ENCODE measurements around the gene WDR27. TPM values are rescaled to one million over a fixed set of nuclear protein-coding genes. Genes with fewer than 3 reads are reported as not detected.

WDR27 gene
- total RNA-seq, 3 donors from 2014 or later (not counting 1 experiment from before 2014, with no cell fraction given) = 12.7 to 31.0 (median 25.3) TPM

DNA sequence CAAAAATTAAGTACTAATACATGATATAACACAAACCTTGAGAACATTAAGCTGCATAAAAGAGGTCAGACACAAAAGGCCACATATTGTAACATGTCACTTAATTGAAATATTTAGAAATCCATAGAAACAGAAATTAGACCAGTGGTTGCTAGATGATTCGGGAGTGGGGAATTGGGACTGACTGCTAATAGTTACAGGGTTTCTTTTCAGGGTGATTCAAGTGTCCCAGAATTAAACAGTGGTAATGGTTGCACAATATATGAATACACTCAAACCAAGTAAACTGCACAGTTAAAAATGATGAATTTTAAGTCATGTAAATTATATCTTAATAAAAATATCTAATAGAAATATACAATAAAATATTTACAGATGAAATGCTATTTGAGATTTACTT is 174.5 kb downstream of the WDR27 start:
- Mint-ChIP-seq H3K9me3 (no peaks in the 10 kb centered on the region), H3K4me1 (peaks cover 10 to 11% of the 10 kb centered on the region in 2 donors), H3K27ac (no peak overlapping the region), H3K4me3 (no peak overlapping the region), H3K36me3 (no peaks in the 10 kb centered on the region), H3K27me3 (ENCODE audit: low read depth in 2 of 2) (no peaks in the 10 kb centered on the region)
- TF ChIP-seq, protein P1, sequence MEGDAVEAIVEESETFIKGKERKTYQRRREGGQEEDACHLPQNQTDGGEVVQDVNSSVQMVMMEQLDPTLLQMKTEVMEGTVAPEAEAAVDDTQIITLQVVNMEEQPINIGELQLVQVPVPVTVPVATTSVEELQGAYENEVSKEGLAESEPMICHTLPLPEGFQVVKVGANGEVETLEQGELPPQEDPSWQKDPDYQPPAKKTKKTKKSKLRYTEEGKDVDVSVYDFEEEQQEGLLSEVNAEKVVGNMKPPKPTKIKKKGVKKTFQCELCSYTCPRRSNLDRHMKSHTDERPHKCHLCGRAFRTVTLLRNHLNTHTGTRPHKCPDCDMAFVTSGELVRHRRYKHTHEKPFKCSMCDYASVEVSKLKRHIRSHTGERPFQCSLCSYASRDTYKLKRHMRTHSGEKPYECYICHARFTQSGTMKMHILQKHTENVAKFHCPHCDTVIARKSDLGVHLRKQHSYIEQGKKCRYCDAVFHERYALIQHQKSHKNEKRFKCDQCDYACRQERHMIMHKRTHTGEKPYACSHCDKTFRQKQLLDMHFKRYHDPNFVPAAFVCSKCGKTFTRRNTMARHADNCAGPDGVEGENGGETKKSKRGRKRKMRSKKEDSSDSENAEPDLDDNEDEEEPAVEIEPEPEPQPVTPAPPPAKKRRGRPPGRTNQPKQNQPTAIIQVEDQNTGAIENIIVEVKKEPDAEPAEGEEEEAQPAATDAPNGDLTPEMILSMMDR (IDR thresholded peaks at IDR 0.05) = no peak
- DNase-seq (no peak), ATAC-seq (no peak)
- no CpG with 5 or more reads among the region's 1 CpG for WGBS (ENCODE audit: insufficient coverage)
- Histone ChIP-seq H3K9me3 (ENCODE audit: control insufficient read depth, insufficient read depth, low read length) (no peaks in the 10 kb centered on the region), H3K27me3 (ENCODE audit: control insufficient read depth, insufficient read depth, low read length) (no peaks in the 10 kb centered on the region), H3K4me1 (ENCODE audit: control insufficient read depth, insufficient read depth, low read length) (no peaks in the 10 kb centered on the region), H3K4me3 (ENCODE audit: low read length) (no peak overlapping the region), H3K27ac (ENCODE audit: low read length) (no peak overlapping the region), H3K36me3 (ENCODE audit: control insufficient read depth, insufficient read depth, low read length) (no peaks in the 10 kb centered on the region)
- intact Hi-C loops (cut with micrococcal nuclease) = no loop called here

DNA sequence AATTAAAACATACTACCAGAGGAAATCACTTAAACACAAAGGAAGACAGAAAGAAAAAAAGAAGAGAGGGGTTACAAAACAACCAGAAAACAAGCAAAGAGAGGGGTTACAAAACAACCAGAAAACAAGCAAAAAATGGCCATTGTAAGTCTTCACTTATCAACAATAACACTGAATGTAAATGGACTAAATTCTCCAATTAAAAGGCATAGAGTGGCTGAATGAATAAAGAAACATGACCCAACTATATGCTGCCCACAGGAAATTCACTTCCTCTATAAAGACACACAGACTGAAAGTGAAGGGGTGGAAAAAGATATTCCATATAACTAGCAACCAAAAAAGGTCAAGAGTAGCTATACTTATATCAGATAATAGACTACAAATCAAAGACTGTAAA is 180.0 kb downstream of the WDR27 start:
- TF ChIP-seq, protein P1 (IDR thresholded peaks at IDR 0.05) = no peak
- H3K4me1 ChIP-seq (ENCODE audit: control insufficient read depth, insufficient read depth, low read length) = no peaks in the 10 kb centered on the region
- no peaks in the 10 kb centered on the region for H3K27me3 ChIP-seq (ENCODE audit: control insufficient read depth, insufficient read depth, low read length)
- H3K4me3 ChIP-seq (ENCODE audit: low read length) = no peak overlapping the region
- H3K4me1 Mint-ChIP-seq = no peaks in the 10 kb centered on the region
- intact Hi-C loops (cut with micrococcal nuclease) = no loop called here
- H3K36me3 Mint-ChIP-seq = peaks cover 20% of the 10 kb centered on the region
- H3K27me3 Mint-ChIP-seq (ENCODE audit: low read depth in 2 of 2) = no peaks in the 10 kb centered on the region
- ATAC-seq (no peak), DNase-seq (no peak)
- H3K9me3 ChIP-seq (ENCODE audit: control insufficient read depth, insufficient read depth, low read length) = peaks cover 10% of the 10 kb centered on the region
- no peak overlapping the region for H3K27ac Mint-ChIP-seq
- H3K27ac ChIP-seq (ENCODE audit: low read length) = no peak overlapping the region
- H3K36me3 ChIP-seq (ENCODE audit: control insufficient read depth, insufficient read depth, low read length) = no peaks in the 10 kb centered on the region
- peaks cover 4 to 6% of the 10 kb centered on the region in 2 donors for H3K9me3 Mint-ChIP-seq
- H3K4me3 Mint-ChIP-seq = no peak overlapping the region

DNA sequence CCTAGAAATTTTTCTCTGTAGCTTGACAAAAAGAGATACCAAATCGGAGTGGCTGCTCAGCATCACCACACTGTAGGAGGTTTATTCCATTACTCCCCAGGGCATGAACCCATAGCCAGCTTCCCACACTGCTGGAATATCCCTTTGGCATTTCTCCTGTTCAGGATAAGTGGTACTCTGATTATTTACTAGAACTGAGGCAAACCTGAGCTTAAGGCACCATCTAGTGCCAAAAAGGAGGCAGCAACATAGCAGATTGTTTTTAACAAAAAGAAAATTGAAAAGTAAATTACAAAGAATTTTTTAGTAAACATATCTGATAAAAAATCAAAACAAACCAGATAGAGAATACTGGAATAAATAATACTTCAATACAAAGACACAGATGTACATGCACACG is 181.7 kb downstream of the WDR27 start:
- peaks cover 10% of the 10 kb centered on the region for H3K9me3 ChIP-seq (ENCODE audit: control insufficient read depth, insufficient read depth, low read length)
- no peak overlapping the region for H3K4me3 ChIP-seq (ENCODE audit: low read length)
- WGBS (ENCODE audit: insufficient coverage) = 79% methylated on average over 2 of the region's 2 CpGs
- Mint-ChIP-seq H3K27me3 (ENCODE audit: low read depth in 2 of 2) (no peaks in the 10 kb centered on the region), H3K4me3 (no peak overlapping the region), H3K4me1 (no peaks in the 10 kb centered on the region), H3K36me3 (peaks cover 20% of the 10 kb centered on the region), H3K27ac (no peak overlapping the region), H3K9me3 (peaks cover 4 to 6% of the 10 kb centered on the region in 2 donors)
- no peak for DNase-seq
- no peaks in the 10 kb centered on the region for H3K36me3 ChIP-seq (ENCODE audit: control insufficient read depth, insufficient read depth, low read length)
- H3K27me3 ChIP-seq (ENCODE audit: control insufficient read depth, insufficient read depth, low read length) = no peaks in the 10 kb centered on the region
- no peak for ATAC-seq
- intact Hi-C loops (cut with micrococcal nuclease) = no loop called here
- no peak overlapping the region for H3K27ac ChIP-seq (ENCODE audit: low read length)
- TF ChIP-seq, protein P1 (IDR thresholded peaks at IDR 0.05) = no peak
- H3K4me1 ChIP-seq (ENCODE audit: control insufficient read depth, insufficient read depth, low read length) = no peaks in the 10 kb centered on the region

DNA sequence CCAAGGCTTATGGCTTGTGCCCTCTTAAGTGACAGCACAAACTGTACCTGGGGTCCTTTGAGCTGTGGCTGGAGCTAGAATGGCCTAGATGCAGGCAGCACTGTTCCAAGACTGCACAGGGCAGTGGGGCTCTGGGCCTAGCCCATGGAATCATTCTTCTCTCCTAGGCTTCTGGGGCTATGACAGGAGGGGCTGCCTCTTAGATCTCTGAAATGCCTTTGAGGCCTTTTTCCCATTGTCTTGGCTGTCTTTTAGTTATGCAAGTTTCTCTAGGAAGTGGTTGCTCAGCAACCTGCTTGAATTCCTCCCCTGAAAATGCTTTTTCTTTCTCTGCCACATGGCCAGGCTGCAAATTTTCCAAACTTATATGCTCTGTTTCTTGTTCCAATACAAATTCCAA is 183.4 kb downstream of the WDR27 start:
- no peak overlapping the region for H3K27ac Mint-ChIP-seq
- Histone ChIP-seq H3K9me3 (ENCODE audit: control insufficient read depth, insufficient read depth, low read length) (peaks cover 10% of the 10 kb centered on the region), H3K36me3 (ENCODE audit: control insufficient read depth, insufficient read depth, low read length) (no peaks in the 10 kb centered on the region), H3K4me1 (ENCODE audit: control insufficient read depth, insufficient read depth, low read length) (no peaks in the 10 kb centered on the region), H3K4me3 (ENCODE audit: low read length) (no peak overlapping the region), H3K27ac (ENCODE audit: low read length) (no peak overlapping the region), H3K27me3 (ENCODE audit: control insufficient read depth, insufficient read depth, low read length) (no peaks in the 10 kb centered on the region)
- peaks cover 4 to 6% of the 10 kb centered on the region in 2 donors for H3K9me3 Mint-ChIP-seq
- no peak overlapping the region for H3K4me3 Mint-ChIP-seq
- no peaks in the 10 kb centered on the region for H3K4me1 Mint-ChIP-seq
- H3K36me3 Mint-ChIP-seq = peaks cover 20% of the 10 kb centered on the region
- no peaks in the 10 kb centered on the region for H3K27me3 Mint-ChIP-seq (ENCODE audit: low read depth in 2 of 2)
- TF ChIP-seq, protein P1 (IDR thresholded peaks at IDR 0.05) = no peak
- DNase-seq = no peak
- intact Hi-C loops (cut with micrococcal nuclease) = no loop called here
- no peak for ATAC-seq

All from natural killer cell (primary cell).